Gastroesophageal sphincter (tissue), 4 donors: ENCODE measurements around the gene LRRC42. TPM values are rescaled to one million over a fixed set of nuclear protein-coding genes. Genes with fewer than 3 reads are reported as not detected.
"Not testable (repeated sequence)": the region's sequence is repeated elsewhere in the genome, so short reads cannot be mapped to it uniquely, and the experiment has no call there.

Experiments used
- ATAC-seq: fragments of 150-250 bp; one replicate; pipeline ENCODE4 v1.9.1; 2016; ENCODE audit warnings: mild to moderate bottlenecking, moderate library complexity
- H3K27ac ChIP-seq, 4 donors: fragments of 200-600 bp; sonication (generic) in 3 of 4; 1 replicate in 3 of 4; 2 replicates in 1 of 4; pipeline ENCODE4 v1.5.1; 2016 to 2019
- H3K27me3 ChIP-seq: fragments of 200-600 bp; sonication (generic); one replicate; pipeline ENCODE4 v1.5.1; 2019
- H3K36me3 ChIP-seq, 2 donors: fragments of 200-600 bp; sonication (generic); one replicate each; pipeline ENCODE4 v1.5.1; 2019; ENCODE audit warnings: control low read depth in 1 of 2
- H3K4me1 ChIP-seq, 3 donors: fragments of 200-600 bp; sonication (generic); 1 replicate in 2 of 3; 2 replicates in 1 of 3; pipeline ENCODE4 v1.5.1; 2016 to 2019; ENCODE audit warnings: control low read depth in 2 of 3
- H3K4me3 ChIP-seq, 2 donors: fragments of 200-600 bp; sonication (generic); one replicate each; pipeline ENCODE4 v1.5.1; 2019; ENCODE audit warnings: mild to moderate bottlenecking in 1 of 2, moderate library complexity in 1 of 2
- H3K9me3 ChIP-seq, 3 donors: fragments of 200-600 bp; sonication (generic); one replicate each; pipeline ENCODE4 v1.5.1; 2017 to 2019; ENCODE audit warnings: control low read depth in 2 of 3
- CTCF ChIP-seq, 4 experiments: fragments of 200-600 bp in 2 of 4; fragments of 450-650 bp in 2 of 4; sonication (generic) in 1 of 4; IDR thresholded peaks; one replicate each; pipeline ENCODE4 v1.5.1; 2017 to 2019; ENCODE audit warnings: antibody characterized with exemption in 4 of 4, mild to moderate bottlenecking in 2 of 4, moderate library complexity in 2 of 4
- EP300 ChIP-seq: sonication (generic); formaldehyde crosslinking; IDR thresholded peaks from one replicate; pipeline ENCODE4 v1.6.1; 2017; ENCODE audit warnings: antibody characterized with exemption, mild to moderate bottlenecking
- POLR2A ChIP-seq, 2 donors: fragments of 450-650 bp; IDR thresholded peaks; one replicate each; pipeline ENCODE4 v1.6.1; 2017; ENCODE audit warnings: antibody characterized with exemption in 2 of 2, mild to moderate bottlenecking in 2 of 2, moderate library complexity in 1 of 2
- POLR2AphosphoS5 ChIP-seq: sonication (generic); formaldehyde crosslinking; IDR thresholded peaks from one replicate; pipeline ENCODE4 v1.6.1; 2017; ENCODE audit warnings: antibody characterized with exemption
- WGBS, 2 donors: methylation state at CpG; one replicate each; pipeline ENCODE4 v1.1.5; 2018; ENCODE audit warnings: low coverage in 1 of 2; 5-methylcytosine and 5-hydroxymethylcytosine counted together
- total RNA-seq, 4 donors: library from RNA; depleted of rRNA; stranded (reverse); fragments of >200 nt; gene quantifications; one replicate each; pipeline ENCODE4 v1.1.0, GENCODE V29; 2016

Gene LRRC42
- total RNA-seq, 4 donors from 2014 or later: 19.6 to 31.4 (median 23.9) TPM

GRCh38 chr1:53998223-53998622, 52.1 kb downstream of the LRRC42 start:
- Histone ChIP-seq H3K9me3 (no peaks in the 10 kb centered on the region), H3K27me3 (no peaks in the 10 kb centered on the region), H3K4me1 (no peaks in the 10 kb centered on the region), H3K4me3 (no peak overlapping the region), H3K36me3 (no peaks in the 10 kb centered on the region), H3K27ac (no peak overlapping the region)
- TF ChIP-seq EP300 (no peak), CTCF (IDR thresholded peaks at IDR 0.05) (no peak), POLR2AphosphoS5 (no peak), POLR2A (IDR thresholded peaks at IDR 0.05) (no peak)
- WGBS, 2 donors: 86 to 100% methylated on average over 1 of the region's 1 CpG
- no peak for ATAC-seq

GRCh38 chr1:53999920-54000319, 53.8 kb downstream of the LRRC42 start:
- no peak overlapping the region for H3K27ac ChIP-seq
- no peak for TF ChIP-seq POLR2AphosphoS5
- TF ChIP-seq POLR2A (IDR thresholded peaks at IDR 0.05): no peak
- no peak for TF ChIP-seq CTCF (IDR thresholded peaks at IDR 0.05)
- TF ChIP-seq EP300: no peak
- H3K4me3 ChIP-seq: no peak overlapping the region
- no peaks in the 10 kb centered on the region for H3K27me3 ChIP-seq
- H3K9me3 ChIP-seq: no peaks in the 10 kb centered on the region
- H3K4me1 ChIP-seq: no peaks in the 10 kb centered on the region
- no peak for ATAC-seq
- H3K36me3 ChIP-seq: no peaks in the 10 kb centered on the region

- Histone ChIP-seq H3K27me3 (no peaks in the 10 kb centered on the region), H3K4me1 (no peaks in the 10 kb centered on the region), H3K9me3 (no peaks in the 10 kb centered on the region), H3K4me3 (no peak overlapping the region), H3K36me3 (no peaks in the 10 kb centered on the region), H3K27ac (no peak overlapping the region)
- TF ChIP-seq EP300 (no peak), POLR2A (IDR thresholded peaks at IDR 0.05) (no peak), POLR2AphosphoS5 (no peak), CTCF (IDR thresholded peaks at IDR 0.05) (no peak)
- 80% methylated on average over 1 of the region's 3 CpGs; no CpG with 5 or more reads in 1 of the 2 donors for WGBS, 2 donors
- ATAC-seq: no peak
Measured at GRCh38 chr1:54001591-54001990, 55.4 kb downstream of the LRRC42 start.

GRCh38 chr1:54002544-54003248, 56.5 kb downstream of the LRRC42 start:
- no peak overlapping the region for H3K27ac ChIP-seq
- TF ChIP-seq EP300: no peak
- TF ChIP-seq POLR2A (IDR thresholded peaks at IDR 0.05): no peak
- no peak for TF ChIP-seq POLR2AphosphoS5
- no peak for TF ChIP-seq CTCF (IDR thresholded peaks at IDR 0.05)

GRCh38 chr1:54003249-54003646, 57.1 kb downstream of the LRRC42 start:
- Histone ChIP-seq H3K36me3 (no peaks in the 10 kb centered on the region), H3K27me3 (peaks cover 6% of the 10 kb centered on the region), H3K9me3 (no peaks in the 10 kb centered on the region), H3K27ac (no peak overlapping the region), H3K4me3 (no peak overlapping the region), H3K4me1 (no peaks in the 10 kb centered on the region)
- ATAC-seq: no peak
- TF ChIP-seq POLR2AphosphoS5 (no peak), EP300 (no peak), POLR2A (IDR thresholded peaks at IDR 0.05) (no peak), CTCF (IDR thresholded peaks at IDR 0.05) (no peak)
- 67 to 99% methylated on average over 1 to 9 of the region's 12 CpGs for WGBS, 2 donors

More at GRCh38 chr1:54002544-54003248, 56.5 kb downstream of the LRRC42 start:
- Histone ChIP-seq H3K4me3 (no peak overlapping the region), H3K36me3 (no peaks in the 10 kb centered on the region), H3K4me1 (no peaks in the 10 kb centered on the region), H3K9me3 (no peaks in the 10 kb centered on the region), H3K27me3 (peaks cover under 1% of the 10 kb centered on the region)
- 56 to 93% methylated on average over 2 to 6 of the region's 9 CpGs for WGBS, 2 donors
- ATAC-seq: no peak

- no CpG with 5 or more reads among the region's 19 CpGs for WGBS, 2 donors
- H3K27me3 ChIP-seq, H3K4me1 ChIP-seq, H3K36me3 ChIP-seq, H3K27ac ChIP-seq, ATAC-seq, H3K9me3 ChIP-seq, H3K4me3 ChIP-seq: not testable (repeated sequence)
Measured at GRCh38 chr1:54003750-54004480, 57.8 kb downstream of the LRRC42 start.
